MCF 10A (cell line): Measurements from ENCODE around the gene ADGRL2. TPM values are rescaled to one million over a fixed set of nuclear protein-coding genes. Genes with fewer than 3 reads are reported as not detected.
"Not testable (repeated sequence)": the region's sequence is repeated elsewhere in the genome, so short reads cannot be mapped to it uniquely, and the experiment has no call there.

Experiments used
- BruUV-seq: library from RNA; stranded (reverse); fragments of 400-500 nt; replicated peaks from 2 replicates; lab custom pipeline; 2021; lab: Mats Ljungman, UMichigan
- CTCF ChIA-PET: fragments of 300-600 bp; sonication (Branson Sonifier 250); formaldehyde crosslinking; extraction: SDS; loops from one replicate; lab custom pipeline; 2021; ENCODE audit warnings: antibody characterized with exemption, inconsistent platforms; lab: Yijun Ruan, JAX
- POLR2A ChIA-PET: fragments of 300-600, 350-650 bp; sonication (Branson Sonifier 250); formaldehyde crosslinking; extraction: SDS; loops from one replicate; lab custom pipeline; 2020; ENCODE audit warnings: antibody characterized with exemption, inconsistent platforms; lab: Yijun Ruan, JAX
- DNase-seq: peaks from one replicate; pipeline ENCODE4 v3.0.0-alpha.2; 2018; ENCODE audit not compliant: unreplicated experiment
- H3K27ac Mint-ChIP-seq: one replicate; pipeline ENCODE4 v1.8.0; 2022; ENCODE audit warnings: mild to moderate bottlenecking, low read depth, mixed read lengths; ENCODE audit not compliant: unreplicated experiment
- H3K27me3 Mint-ChIP-seq: one replicate; pipeline ENCODE4 v1.8.0; 2022; ENCODE audit warnings: mixed read lengths; ENCODE audit not compliant: insufficient read depth, unreplicated experiment
- H3K36me3 Mint-ChIP-seq: one replicate; pipeline ENCODE4 v1.8.0; 2022; ENCODE audit warnings: mild to moderate bottlenecking, moderate library complexity, mixed read lengths; ENCODE audit not compliant: insufficient read depth, unreplicated experiment
- H3K4me1 Mint-ChIP-seq: one replicate; pipeline ENCODE4 v1.8.0; 2022; ENCODE audit warnings: mixed read lengths; ENCODE audit not compliant: insufficient read depth, unreplicated experiment
- H3K4me3 Mint-ChIP-seq: one replicate; pipeline ENCODE4 v1.8.0; 2022; ENCODE audit warnings: mild to moderate bottlenecking, moderate library complexity, mixed read lengths; ENCODE audit not compliant: unreplicated experiment
- H3K9me3 Mint-ChIP-seq: one replicate; pipeline ENCODE4 v1.8.0; 2022; ENCODE audit warnings: mixed read lengths; ENCODE audit not compliant: unreplicated experiment
- intact Hi-C: fragments of 100-400 bp; cut with micrococcal nuclease; formaldehyde crosslinking; loops from 2 replicates; pipeline ENCODE4 v1.14.1; 2022
- total RNA-seq: library from RNA; stranded (reverse); gene quantifications from 2 replicates; pipeline ENCODE4 v1.2.3, GENCODE V29; 2022
- TF ChIP-seq, protein P1 (sequence below): fragments of 200-600 bp; IDR thresholded peaks from one replicate; pipeline ENCODE4 v1.8.0; 2022; ENCODE audit warnings: antibody characterized with exemption, mild to moderate bottlenecking; ENCODE audit not compliant: unreplicated experiment

ADGRL2 gene
- total RNA-seq, 1 experiment from 2014 or later: 3.0 TPM

DNA sequence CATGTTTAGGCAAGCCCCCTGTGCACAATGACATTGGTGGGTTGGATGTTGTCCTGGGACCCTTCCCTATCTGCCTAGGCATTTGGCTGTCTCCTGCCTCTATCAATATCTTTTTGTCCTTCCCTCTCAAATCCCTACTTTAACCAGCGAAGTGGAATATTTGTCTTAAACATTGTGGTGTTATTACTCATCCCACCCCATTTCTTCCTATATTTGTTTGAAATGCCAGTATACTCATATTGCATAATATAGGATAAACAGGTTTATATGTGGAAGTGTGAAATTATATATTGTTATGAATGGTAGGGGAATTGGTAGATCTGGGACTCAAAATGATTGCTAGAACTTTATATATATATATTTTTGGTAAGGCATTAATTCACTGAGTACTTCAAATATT, 80.0 kb downstream of the ADGRL2 start:
- BruUV-seq: no TSS peak
- Mint-ChIP-seq H3K36me3 (peaks cover 6% of the 10 kb centered on the region), H3K27ac (no peak overlapping the region), H3K4me3 (no peak overlapping the region), H3K4me1 (peaks cover 16% of the 10 kb centered on the region), H3K27me3 (no peaks in the 10 kb centered on the region), H3K9me3 (no peaks in the 10 kb centered on the region)
- TF ChIP-seq, protein P1, sequence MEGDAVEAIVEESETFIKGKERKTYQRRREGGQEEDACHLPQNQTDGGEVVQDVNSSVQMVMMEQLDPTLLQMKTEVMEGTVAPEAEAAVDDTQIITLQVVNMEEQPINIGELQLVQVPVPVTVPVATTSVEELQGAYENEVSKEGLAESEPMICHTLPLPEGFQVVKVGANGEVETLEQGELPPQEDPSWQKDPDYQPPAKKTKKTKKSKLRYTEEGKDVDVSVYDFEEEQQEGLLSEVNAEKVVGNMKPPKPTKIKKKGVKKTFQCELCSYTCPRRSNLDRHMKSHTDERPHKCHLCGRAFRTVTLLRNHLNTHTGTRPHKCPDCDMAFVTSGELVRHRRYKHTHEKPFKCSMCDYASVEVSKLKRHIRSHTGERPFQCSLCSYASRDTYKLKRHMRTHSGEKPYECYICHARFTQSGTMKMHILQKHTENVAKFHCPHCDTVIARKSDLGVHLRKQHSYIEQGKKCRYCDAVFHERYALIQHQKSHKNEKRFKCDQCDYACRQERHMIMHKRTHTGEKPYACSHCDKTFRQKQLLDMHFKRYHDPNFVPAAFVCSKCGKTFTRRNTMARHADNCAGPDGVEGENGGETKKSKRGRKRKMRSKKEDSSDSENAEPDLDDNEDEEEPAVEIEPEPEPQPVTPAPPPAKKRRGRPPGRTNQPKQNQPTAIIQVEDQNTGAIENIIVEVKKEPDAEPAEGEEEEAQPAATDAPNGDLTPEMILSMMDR: no peak
- DNase-seq: peak; percentile 8
- POLR2A ChIA-PET: no interaction called here
- intact Hi-C loops: no loop called here
- CTCF ChIA-PET: no interaction called here

GRCh38 chr1:81885291-81885690, 84.6 kb downstream of the ADGRL2 start:
- peaks cover 5% of the 10 kb centered on the region for H3K4me1 Mint-ChIP-seq
- peaks cover 6% of the 10 kb centered on the region for H3K36me3 Mint-ChIP-seq
- no peak overlapping the region for H3K27ac Mint-ChIP-seq
- H3K27me3 Mint-ChIP-seq: no peaks in the 10 kb centered on the region
- BruUV-seq: no TSS peak
- intact Hi-C loops: no loop called here
- no peaks in the 10 kb centered on the region for H3K9me3 Mint-ChIP-seq
- no peak for DNase-seq
- ChIA-PET CTCF (no interaction called here), POLR2A (interaction anchor here (0.6 kb wide), 1 partner anchor 9 kb away, joined by 3 read pairs; no protein-coding TSS in a partner anchor)
- TF ChIP-seq, protein P1: no peak
- no peak overlapping the region for H3K4me3 Mint-ChIP-seq

- BruUV-seq, H3K27ac Mint-ChIP-seq, H3K9me3 Mint-ChIP-seq, DNase-seq, H3K4me1 Mint-ChIP-seq, POLR2A ChIA-PET, H3K4me3 Mint-ChIP-seq, H3K36me3 Mint-ChIP-seq, H3K27me3 Mint-ChIP-seq, intact Hi-C loops: not testable (repeated sequence)
- CTCF ChIA-PET: interaction anchor here (0.6 to 0.7 kb wide), 2 partner anchors 109 to 484 kb away, joined by 3 read pairs; no protein-coding TSS in a partner anchor
These were observed 85.6 kb downstream of the ADGRL2 start for GRCh38 chr1:81886292-81886691.

GRCh38 chr1:81887421-81888144, 86.8 kb downstream of the ADGRL2 start:
- CTCF ChIA-PET: no interaction called here

More at GRCh38 chr1:81887421-81888144, 86.8 kb downstream of the ADGRL2 start:
- intact Hi-C loops: no loop called here
- POLR2A ChIA-PET: interaction anchor here (0.6 kb wide), 1 partner anchor 9 kb away, joined by 3 read pairs; no protein-coding TSS in a partner anchor
- peaks cover 6% of the 10 kb centered on the region for H3K36me3 Mint-ChIP-seq
- no peak overlapping the region for H3K4me3 Mint-ChIP-seq
- no peaks in the 10 kb centered on the region for H3K4me1 Mint-ChIP-seq
- H3K27me3 Mint-ChIP-seq: no peaks in the 10 kb centered on the region
- no peak overlapping the region for H3K27ac Mint-ChIP-seq
- no peak for DNase-seq
- no TSS peak for BruUV-seq
- H3K9me3 Mint-ChIP-seq: no peaks in the 10 kb centered on the region
- TF ChIP-seq, protein P1: no peak
